ENCODE measurements around the gene PNN. TPM values are rescaled to one million over a fixed set of nuclear protein-coding genes. Genes with fewer than 3 reads are reported as not detected.

Gene PNN
- total and polyA plus RNA-seq, 10 of the 15 experiments (the other 5 are each of a cell fraction or from before 2014, with no cell fraction given), result 44.2 to 166 (median 91.0) TPM

DNA sequence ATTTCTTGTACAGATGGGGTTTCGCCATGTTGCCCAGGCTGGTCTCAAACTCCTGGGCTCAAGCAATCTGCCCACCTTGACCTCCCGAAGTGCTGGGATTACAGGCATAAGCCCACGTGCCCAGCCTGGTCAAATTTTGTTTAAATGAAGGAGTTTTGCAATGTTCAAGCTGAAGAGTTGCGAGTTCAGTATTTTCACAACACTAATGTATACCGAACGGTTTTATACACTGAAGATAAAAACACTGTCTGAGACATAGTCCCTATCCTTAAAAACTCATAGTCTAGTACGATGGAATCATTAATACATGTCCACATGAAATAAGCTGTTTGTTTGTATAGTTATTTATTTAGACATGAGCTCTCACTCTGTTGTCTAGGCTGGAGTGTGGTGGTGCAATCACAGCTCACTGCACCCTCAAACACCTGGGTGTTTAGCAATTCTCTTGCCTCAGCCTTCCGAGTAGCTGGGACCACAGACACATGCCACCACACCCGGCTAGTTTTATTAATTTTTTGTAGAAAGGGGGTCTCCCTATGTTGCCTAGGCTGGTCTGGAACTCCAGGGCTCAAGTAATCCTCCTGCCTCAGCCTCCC, 20.4 kb upstream of the PNN start:
- in situ Hi-C loops (cut with MboI), result no loop called here
- ChIA-PET POLR2A (interaction anchor here (0.6 kb wide), 1 partner anchor 10 kb away, joined by 3 read pairs; no protein-coding TSS in a partner anchor), SMC1A (ENCODE audit: uncharacterized antibody, unreplicated experiment) (interaction anchor here (1.5 kb wide), 1 partner anchor 9 kb away, joined by 3 read pairs; no protein-coding TSS in a partner anchor), RAD21 (ENCODE audit: unreplicated experiment) (interaction anchor here (1.2 kb wide), 1 partner anchor 15 kb away, joined by 3 read pairs; the partner anchor contains the start of gene TRAPPC6B), CTCF (no interaction called here)
- Histone ChIP-seq H2AFZ (ENCODE audit: control insufficient read depth, low read depth, low read length) (no peak overlapping the region), H3K4me2 (ENCODE audit: control insufficient read depth, insufficient read depth) (no peak overlapping the region), H3K9me3 (replicated peaks; ENCODE audit: control insufficient read depth, insufficient read depth, low read length) (no peaks in the 10 kb centered on the region), H3K9ac (ENCODE audit: control insufficient read depth, insufficient read depth, low read length) (no peak overlapping the region), H3K4me1 (ENCODE audit: control insufficient read depth, insufficient read depth, low read length) (no peaks in the 10 kb centered on the region), H3K27me3 (replicated peaks in 1 of 2; ENCODE audit: control insufficient read depth in 2 of 2, insufficient read depth in 2 of 2, low read length in 1 of 2) (no peaks in the 10 kb centered on the region), H3K79me2 (ENCODE audit: control insufficient read depth, insufficient read depth, low read length) (no peaks in the 10 kb centered on the region), H3K27ac (ENCODE audit: control insufficient read depth, insufficient read depth) (no peak overlapping the region), H3K4me3 (no peak overlapping the region), H3K36me3 (ENCODE audit: control insufficient read depth in 2 of 2, insufficient read depth in 2 of 2, low read length in 1 of 2) (peaks cover 4 to 18% of the 10 kb centered on the region in 2 experiments), H4K20me1 (ENCODE audit: control insufficient read depth, insufficient read depth) (no peaks in the 10 kb centered on the region)
- intact Hi-C loops (cut with micrococcal nuclease; ENCODE audit: unreplicated experiment), result no loop called here
- FAIRE-seq (no peak), ATAC-seq (no peak), DNase-seq (ENCODE audit: low read depth, low spot score) (no peak)
- BruUV-seq (replicated peaks), result no TSS peak
- WGBS (ENCODE audit: insufficient coverage, insufficient replicate concordance, low lambda C conversion rate, missing lambda C conversion rate), result 91% methylated on average over 9 of the region's 9 CpGs
- TF ChIP-seq HCFC1 (IDR thresholded peaks at IDR 0.05; ENCODE audit: low read length), result no peak
- no peak for TF ChIP-seq MYB (IDR thresholded peaks at IDR 0.05; ENCODE audit: borderline replicate concordance, low read depth, low read length)
- TF ChIP-seq TCF12 (IDR thresholded peaks at IDR 0.05; ENCODE audit: low read depth, low read length), result no peak
- no peak for TF ChIP-seq SMAD5 (IDR thresholded peaks at IDR 0.05; ENCODE audit: low read depth)
- TF ChIP-seq HDAC6 (IDR thresholded peaks at IDR 0.05; ENCODE audit: unreplicated experiment), result no peak
- TF ChIP-seq, protein P1, sequence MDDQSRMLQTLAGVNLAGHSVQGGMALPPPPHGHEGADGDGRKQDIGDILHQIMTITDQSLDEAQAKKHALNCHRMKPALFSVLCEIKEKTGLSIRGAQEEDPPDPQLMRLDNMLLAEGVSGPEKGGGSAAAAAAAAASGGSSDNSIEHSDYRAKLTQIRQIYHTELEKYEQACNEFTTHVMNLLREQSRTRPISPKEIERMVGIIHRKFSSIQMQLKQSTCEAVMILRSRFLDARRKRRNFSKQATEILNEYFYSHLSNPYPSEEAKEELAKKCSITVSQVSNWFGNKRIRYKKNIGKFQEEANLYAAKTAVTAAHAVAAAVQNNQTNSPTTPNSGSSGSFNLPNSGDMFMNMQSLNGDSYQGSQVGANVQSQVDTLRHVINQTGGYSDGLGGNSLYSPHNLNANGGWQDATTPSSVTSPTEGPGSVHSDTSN (IDR thresholded peaks at IDR 0.05; ENCODE audit: insufficient replicate concordance, low read depth, low read length), result no peak
- no peak for TF ChIP-seq ZNF622 (IDR thresholded peaks at IDR 0.05)

Measured in GM12878 (cell line).